Spleen (tissue), 7 donors: Measurements from ENCODE around the gene ZNF609.

Source experiments
- CTCF ChIP-seq, 11 experiments: fragments of 200-600 bp in 7 of 11; fragments of 450-650 bp in 4 of 11; sonication (generic) in 4 of 11; IDR thresholded peaks in 8 of 11; conservative IDR thresholded peaks in 3 of 11; 1 replicate in 7 of 11; 2 replicates in 4 of 11; pipeline versions ENCODE4 v1.4.0 to v1.8.0; 2016 to 2021; ENCODE audit warnings: antibody characterized with exemption in 11 of 11, inconsistent platforms in 4 of 11, mild to moderate bottlenecking in 1 of 11
- POLR2A ChIP-seq, 3 donors: fragments of 450-650 bp; IDR thresholded peaks; one replicate each; pipeline ENCODE4 v1.5.1; 2017; ENCODE audit warnings: antibody characterized with exemption in 3 of 3, mild to moderate bottlenecking in 1 of 3
- donor health status: DM: no; HTN: no; CAD: no; lungs with moderate emphysema.
- donor health status: DM: no; HTN: no; CAD: no.
- donor health status: DM: no; HTN: no; CAD: no.

GRCh38 chr15:64461721-64462162, 1.4 kb downstream of the ZNF609 start:
- no peak for TF ChIP-seq CTCF (IDR thresholded peaks at IDR 0.05 in 8 of 11, conservative IDR thresholded peaks at IDR 0.05 in 3 of 11)
- no peak for TF ChIP-seq POLR2A (IDR thresholded peaks at IDR 0.05)
